AG08395 (cell line): Measurements from ENCODE around the gene ZFP90.
A peak's percentile ranks its signal among the peaks of the same experiment; 100 is the strongest.

Experiments used
- DNase-seq: peaks from one replicate; pipeline ENCODE4 v3.0.0; 2012; ENCODE audit warnings: mixed read lengths, low spot score

ZFP90 gene

GRCh38 chr16:68590201-68590994 lies 51.3 kb downstream of the ZFP90 start:
- DNase-seq = peak; percentile 86

GRCh38 chr16:68592466-68593337 lies 53.6 kb downstream of the ZFP90 start:
- DNase-seq = no peak

- DNase-seq = no peak
Measured at GRCh38 chr16:68596266-68596665, 57.2 kb downstream of the ZFP90 start.

GRCh38 chr16:68599586-68599985 lies 60.5 kb downstream of the ZFP90 start:
- DNase-seq = no peak

GRCh38 chr16:68605746-68606145 lies 66.7 kb downstream of the ZFP90 start:
- DNase-seq = no peak

GRCh38 chr16:68607443-68607842 lies 68.4 kb downstream of the ZFP90 start:
- DNase-seq = no peak

GRCh38 chr16:68608330-68608729 lies 69.2 kb downstream of the ZFP90 start:
- DNase-seq = no peak

- no peak for DNase-seq
Measured at GRCh38 chr16:68612996-68613395, 73.9 kb downstream of the ZFP90 start.

GRCh38 chr16:68617734-68618133 lies 78.6 kb downstream of the ZFP90 start:
- DNase-seq = no peak
